ENCODE results near the gene SESN3.

- no peak for TF ChIP-seq TP53 (CRISPR knock-in tag; IDR thresholded peaks at IDR 0.05)
- TF ChIP-seq CTCF (IDR thresholded peaks at IDR 0.05) = no peak
- no peak for TF ChIP-seq NR2C2 (CRISPR knock-in tag; IDR thresholded peaks at IDR 0.05)
- TF ChIP-seq CDX4 (CRISPR knock-in tag; IDR thresholded peaks at IDR 0.05; ENCODE audit: borderline replicate concordance) = no peak
- no peak for TF ChIP-seq NFATC4 (CRISPR knock-in tag; IDR thresholded peaks at IDR 0.05)
- no peak for TF ChIP-seq ATF3 (CRISPR knock-in tag; conservative IDR thresholded peaks at IDR 0.05)
- TF ChIP-seq IRF1 (CRISPR knock-in tag; IDR thresholded peaks at IDR 0.05) = no peak
- 0 out of 2 replicates have a peak, but pooled peaks have one; percentile 43 for TF ChIP-seq ZBTB43 (CRISPR knock-in tag; IDR thresholded peaks at IDR 0.05)
- TF ChIP-seq STAT6 (CRISPR knock-in tag; conservative IDR thresholded peaks at IDR 0.05; ENCODE audit: low read depth) = no peak
- TF ChIP-seq ZNF281 (CRISPR knock-in tag; IDR thresholded peaks at IDR 0.05) = no peak
- no peak; the same call in 1 of the 2 replicates for TF ChIP-seq ARID4B (CRISPR knock-in tag; IDR thresholded peaks at IDR 0.05; ENCODE audit: borderline replicate concordance)
These were observed 1.0 kb upstream of the SESN3 start for GRCh38 chr11:95231881-95232605.

All from WTC11 (cell line).